Measurements from ENCODE around the gene RPL31.
"Not testable (repeated sequence)": the region's sequence is repeated elsewhere in the genome, so short reads cannot be mapped to it uniquely, and the experiment has no call there.

The RPL31 gene

GRCh38 chr2:101023327-101024107 is 21.4 kb downstream of the RPL31 start:
- DNase-seq (ENCODE audit: insufficient read length, low spot score) (no peak), FAIRE-seq (no peak)

GRCh38 chr2:101025561-101025960 is 23.5 kb downstream of the RPL31 start:
- FAIRE-seq = no peak
- no peak for DNase-seq (ENCODE audit: insufficient read length, low spot score)

GRCh38 chr2:101026253-101026701 is 24.2 kb downstream of the RPL31 start:
- FAIRE-seq = no peak

GRCh38 chr2:101026923-101027469 is 24.9 kb downstream of the RPL31 start:
- no peak for DNase-seq (ENCODE audit: insufficient read length, low spot score)
- FAIRE-seq = no peak

More at GRCh38 chr2:101026253-101026701, 24.2 kb downstream of the RPL31 start:
- no peak for DNase-seq (ENCODE audit: insufficient read length, low spot score)

- FAIRE-seq (no peak), DNase-seq (ENCODE audit: insufficient read length, low spot score) (no peak)
Measured at GRCh38 chr2:101027852-101028251, 25.8 kb downstream of the RPL31 start.

GRCh38 chr2:101030866-101031554 is 28.9 kb downstream of the RPL31 start:
- FAIRE-seq (no peak), DNase-seq (ENCODE audit: insufficient read length, low spot score) (no peak)

- no peak for DNase-seq (ENCODE audit: insufficient read length, low spot score)
- no peak for FAIRE-seq
Measured at GRCh38 chr2:101032084-101032776, 30.1 kb downstream of the RPL31 start.

GRCh38 chr2:101036562-101036961 is 34.5 kb downstream of the RPL31 start:
- DNase-seq (ENCODE audit: insufficient read length, low spot score) = no peak
- peak; percentile 52 for FAIRE-seq

- DNase-seq (ENCODE audit: insufficient read length, low spot score) = no peak
- FAIRE-seq = no peak
Measured at GRCh38 chr2:101037161-101037755, 35.2 kb downstream of the RPL31 start.

GRCh38 chr2:101038455-101039255 is 36.6 kb downstream of the RPL31 start:
- FAIRE-seq (no peak), DNase-seq (ENCODE audit: insufficient read length, low spot score) (no peak)

- DNase-seq (ENCODE audit: insufficient read length, low spot score) (no peak), FAIRE-seq (no peak)
Measured at GRCh38 chr2:101040072-101040471, 38.0 kb downstream of the RPL31 start.

- FAIRE-seq = no peak
- no peak for DNase-seq (ENCODE audit: insufficient read length, low spot score)
Measured at GRCh38 chr2:101040761-101041160, 38.7 kb downstream of the RPL31 start.

- DNase-seq (ENCODE audit: insufficient read length, low spot score) = no peak
Measured at GRCh38 chr2:101041413-101041812, 39.3 kb downstream of the RPL31 start.

GRCh38 chr2:101045330-101045729 is 43.2 kb downstream of the RPL31 start:
- FAIRE-seq (no peak), DNase-seq (ENCODE audit: insufficient read length, low spot score) (no peak)

More at GRCh38 chr2:101041413-101041812, 39.3 kb downstream of the RPL31 start:
- FAIRE-seq = no peak

GRCh38 chr2:101047075-101047766 is 45.1 kb downstream of the RPL31 start:
- DNase-seq (ENCODE audit: insufficient read length, low spot score) (no peak), FAIRE-seq (no peak)

GRCh38 chr2:101047774-101048173 is 45.7 kb downstream of the RPL31 start:
- no peak for FAIRE-seq
- DNase-seq (ENCODE audit: insufficient read length, low spot score) = no peak

- no peak for FAIRE-seq
- no peak for DNase-seq (ENCODE audit: insufficient read length, low spot score)
Measured at GRCh38 chr2:101048756-101049155, 46.7 kb downstream of the RPL31 start.

GRCh38 chr2:101050886-101051285 is 48.8 kb downstream of the RPL31 start:
- not testable (repeated sequence) for DNase-seq (ENCODE audit: insufficient read length, low spot score); FAIRE-seq

GRCh38 chr2:101052147-101052546 is 50.1 kb downstream of the RPL31 start:
- no peak for DNase-seq (ENCODE audit: insufficient read length, low spot score)
- FAIRE-seq = no peak
